ENCODE measurements around the gene WDR4. TPM values are rescaled to one million over a fixed set of nuclear protein-coding genes. Genes with fewer than 3 reads are reported as not detected.

WDR4 gene
- total RNA-seq, 1 experiment from 2014 or later, result 35.3 TPM

DNA sequence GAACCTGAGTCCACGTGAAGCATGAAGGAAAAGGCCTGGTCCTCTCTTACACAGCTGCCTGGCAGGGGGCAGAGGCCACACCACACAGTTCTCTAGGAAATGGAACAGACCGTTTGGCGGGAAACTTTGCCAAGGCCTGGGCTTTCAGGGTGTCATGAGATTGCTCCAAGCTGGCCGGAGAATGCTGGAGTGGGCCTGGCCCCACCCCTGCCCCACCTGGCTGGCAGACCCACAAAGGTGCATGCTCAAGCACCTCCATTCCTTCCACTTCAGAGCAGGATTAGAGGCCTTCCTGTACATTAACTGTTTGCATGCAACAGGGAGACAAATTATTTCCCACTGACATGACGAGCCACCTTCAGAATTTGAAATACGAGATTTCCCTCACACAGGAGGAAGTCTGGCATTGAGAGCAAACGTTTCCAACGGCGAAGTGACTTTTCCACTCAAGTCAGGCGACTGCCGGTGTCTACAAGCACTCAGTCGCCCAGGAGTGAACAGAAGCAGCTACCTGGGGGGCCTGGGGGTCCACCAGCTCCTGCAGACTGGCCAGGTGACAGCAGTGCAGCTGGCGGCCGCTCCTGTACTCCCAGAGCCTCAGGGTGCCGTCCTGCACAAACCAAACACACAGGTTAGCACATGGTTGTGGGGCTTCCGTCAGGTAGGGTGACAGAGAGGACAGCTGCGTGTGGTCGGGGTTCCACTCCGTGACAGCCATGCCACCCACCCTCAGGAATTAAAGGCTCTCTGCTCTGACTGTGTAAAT, 24.0 kb downstream of the WDR4 start:
- Histone ChIP-seq H2AFZ (ENCODE audit: low read length) (no peak overlapping the region), H3F3A (ENCODE audit: low read length, unreplicated experiment) (no peaks in the 10 kb centered on the region), H3K9me2 (replicated peaks; ENCODE audit: low read length) (no peaks in the 10 kb centered on the region), H4K20me1 (ENCODE audit: low read length) (peaks cover 31% of the 10 kb centered on the region), H3K4me3 (ENCODE audit: low read length) (no peak overlapping the region), H3K9me3 (ENCODE audit: low read length) (no peaks in the 10 kb centered on the region), H3K79me2 (ENCODE audit: low read length) (peaks cover 33% of the 10 kb centered on the region), H3K4me1 (ENCODE audit: insufficient read depth, low read length) (no peaks in the 10 kb centered on the region), H3K4me2 (ENCODE audit: low read length) (no peak overlapping the region), H3K36me3 (ENCODE audit: low read depth, low read length) (peaks cover 81% of the 10 kb centered on the region), H3K27ac (ENCODE audit: low read length) (no peak overlapping the region), H3K9ac (ENCODE audit: low read length) (no peak overlapping the region), H3K27me3 (ENCODE audit: low read length) (no peaks in the 10 kb centered on the region)
- CTCF ChIA-PET, result no interaction called here
- TF ChIP-seq EZH2 (IDR thresholded peaks at IDR 0.05; ENCODE audit: low read length, unreplicated experiment) (no peak), EZH2phosphoT487 (IDR thresholded peaks at IDR 0.05; ENCODE audit: borderline replicate concordance, low read length) (no peak), CTCF (conservative IDR thresholded peaks at IDR 0.05; ENCODE audit: low read depth, low read length) (no peak)
- BruUV-seq (replicated peaks), result no TSS peak
- no peak for DNase-seq
- no peak for ATAC-seq
- intact Hi-C loops (cut with micrococcal nuclease), result no loop called here
- POLR2A ChIA-PET (ENCODE audit: unreplicated experiment), result no interaction called here

GRCh38 chr21:42854246-42855010, 24.9 kb downstream of the WDR4 start:
- Histone ChIP-seq H3K27me3 (ENCODE audit: low read length) (no peaks in the 10 kb centered on the region), H3K9me2 (replicated peaks; ENCODE audit: low read length) (no peaks in the 10 kb centered on the region), H3K36me3 (ENCODE audit: low read depth, low read length) (peaks cover 83% of the 10 kb centered on the region), H2AFZ (ENCODE audit: low read length) (no peak overlapping the region), H4K20me1 (ENCODE audit: low read length) (peaks cover 24% of the 10 kb centered on the region), H3K4me3 (ENCODE audit: low read length) (no peak overlapping the region), H3K9me3 (ENCODE audit: low read length) (no peaks in the 10 kb centered on the region), H3K4me2 (ENCODE audit: low read length) (no peak overlapping the region), H3K27ac (ENCODE audit: low read length) (no peak overlapping the region), H3K79me2 (ENCODE audit: low read length) (peaks cover 27% of the 10 kb centered on the region), H3F3A (ENCODE audit: low read length, unreplicated experiment) (no peaks in the 10 kb centered on the region), H3K4me1 (ENCODE audit: insufficient read depth, low read length) (no peaks in the 10 kb centered on the region), H3K9ac (ENCODE audit: low read length) (no peak overlapping the region)
- ATAC-seq (no peak), DNase-seq (no peak)
- CTCF ChIA-PET, result no interaction called here
- intact Hi-C loops (cut with micrococcal nuclease), result no loop called here
- TF ChIP-seq CTCF (conservative IDR thresholded peaks at IDR 0.05; ENCODE audit: low read depth, low read length) (no peak), EZH2phosphoT487 (IDR thresholded peaks at IDR 0.05; ENCODE audit: borderline replicate concordance, low read length) (no peak), EZH2 (IDR thresholded peaks at IDR 0.05; ENCODE audit: low read length, unreplicated experiment) (no peak)
- no TSS peak for BruUV-seq (replicated peaks)
- POLR2A ChIA-PET (ENCODE audit: unreplicated experiment), result no interaction called here

DNA sequence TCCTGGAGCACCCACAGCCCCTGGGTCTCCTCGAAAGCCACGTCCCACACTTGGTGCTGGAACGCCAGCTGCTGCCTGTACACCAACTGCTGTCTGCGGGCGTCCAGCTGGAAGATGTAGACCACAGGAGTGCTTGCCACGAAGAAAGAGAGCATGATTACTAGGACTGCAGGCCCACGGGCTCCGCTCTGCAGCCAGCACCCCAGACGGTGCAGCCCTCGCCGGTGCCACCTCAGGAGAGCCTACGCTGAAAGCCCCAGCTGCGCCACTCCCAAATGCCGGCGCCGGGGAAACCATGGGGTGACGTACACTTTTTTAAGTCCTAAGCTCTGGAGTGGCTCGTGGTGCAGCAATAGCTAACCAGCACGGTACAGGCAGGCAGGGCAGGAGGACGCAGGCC, 25.7 kb downstream of the WDR4 start:
- CTCF ChIA-PET, result no interaction called here
- POLR2A ChIA-PET (ENCODE audit: unreplicated experiment), result no interaction called here
- BruUV-seq (replicated peaks), result no TSS peak
- H3K9me3 ChIP-seq (ENCODE audit: low read length), result no peaks in the 10 kb centered on the region
- H3K9me2 ChIP-seq (replicated peaks; ENCODE audit: low read length), result no peaks in the 10 kb centered on the region
- H3K4me3 ChIP-seq (ENCODE audit: low read length), result no peak overlapping the region
- intact Hi-C loops (cut with micrococcal nuclease), result no loop called here
- no peak overlapping the region for H3K27ac ChIP-seq (ENCODE audit: low read length)
- H3F3A ChIP-seq (ENCODE audit: low read length, unreplicated experiment), result no peaks in the 10 kb centered on the region
- no peaks in the 10 kb centered on the region for H3K4me1 ChIP-seq (ENCODE audit: insufficient read depth, low read length)
- H4K20me1 ChIP-seq (ENCODE audit: low read length), result peaks cover 24% of the 10 kb centered on the region
- ATAC-seq (no peak), DNase-seq (no peak)
- no peaks in the 10 kb centered on the region for H3K27me3 ChIP-seq (ENCODE audit: low read length)
- no peak overlapping the region for H3K9ac ChIP-seq (ENCODE audit: low read length)
- H3K36me3 ChIP-seq (ENCODE audit: low read depth, low read length), result peaks cover 83% of the 10 kb centered on the region
- H3K4me2 ChIP-seq (ENCODE audit: low read length), result no peak overlapping the region
- no peak overlapping the region for H2AFZ ChIP-seq (ENCODE audit: low read length)
- TF ChIP-seq EZH2phosphoT487 (IDR thresholded peaks at IDR 0.05; ENCODE audit: borderline replicate concordance, low read length), result no peak
- TF ChIP-seq CTCF (conservative IDR thresholded peaks at IDR 0.05; ENCODE audit: low read depth, low read length), result no peak
- peaks cover 26% of the 10 kb centered on the region for H3K79me2 ChIP-seq (ENCODE audit: low read length)

All from PC-3 (cell line).